ENCODE measurements around the gene NPW. TPM values are rescaled to one million over a fixed set of nuclear protein-coding genes. Genes with fewer than 3 reads are reported as not detected.

The NPW gene
- total and polyA plus RNA-seq, 3 donors from 2014 or later: 3.9 to 8.2 (median 7.3) TPM

- intact Hi-C loops (cut with DNase I; ENCODE audit: low total_unique reads): no loop called here
- no peaks in the 10 kb centered on the region for H3K9me3 ChIP-seq
- no peak for TF ChIP-seq CTCF (IDR thresholded peaks at IDR 0.05)
- no peak for TF ChIP-seq POLR2A (IDR thresholded peaks at IDR 0.05)
- H3K36me3 ChIP-seq (ENCODE audit: low read depth, missing control alignments): no peaks in the 10 kb centered on the region
- no peaks in the 10 kb centered on the region for H3K27me3 ChIP-seq
- H3K4me3 ChIP-seq: peak overlapping the region; percentile 26 to 52
- 1 to 3% methylated on average over 22 to 46 of the region's 50 CpGs for WGBS, 2 donors
- H3K4me1 ChIP-seq: peaks cover 13% of the 10 kb centered on the region
- H3K27ac ChIP-seq: no peak overlapping the region
- no peak for DNase-seq
These were observed 29.0 kb upstream of the NPW start for GRCh38 chr16:1990351-1991134.

GRCh38 chr16:1991135-1991551 is 28.4 kb upstream of the NPW start:
- Histone ChIP-seq H3K4me1 (peaks cover 13% of the 10 kb centered on the region), H3K27ac (no peak overlapping the region), H3K9me3 (no peaks in the 10 kb centered on the region), H3K27me3 (no peaks in the 10 kb centered on the region), H3K4me3 (peak overlapping the region in 1 of 2 donors; percentile 52), H3K36me3 (ENCODE audit: low read depth, missing control alignments) (no peaks in the 10 kb centered on the region)
- no peak for DNase-seq
- intact Hi-C loops (cut with DNase I; ENCODE audit: low total_unique reads): no loop called here
- TF ChIP-seq POLR2A (IDR thresholded peaks at IDR 0.05) (no peak), CTCF (IDR thresholded peaks at IDR 0.05) (no peak)
- WGBS, 2 donors: 6 to 11% methylated on average over 14 to 18 of the region's 18 CpGs

GRCh38 chr16:1991588-1991947 is 28.0 kb upstream of the NPW start:
- Histone ChIP-seq H3K27me3 (no peaks in the 10 kb centered on the region), H3K4me3 (peak overlapping the region; percentile 16 to 46), H3K9me3 (no peaks in the 10 kb centered on the region), H3K4me1 (peaks cover 13% of the 10 kb centered on the region), H3K36me3 (ENCODE audit: low read depth, missing control alignments) (no peaks in the 10 kb centered on the region), H3K27ac (no peak overlapping the region)
- DNase-seq: no peak
- 15 to 16% methylated on average over 14 to 22 of the region's 22 CpGs for whole genome bisulfite sequencing, 2 donors
- intact Hi-C loops (cut with DNase I; ENCODE audit: low total_unique reads): no loop called here
- TF ChIP-seq POLR2A (IDR thresholded peaks at IDR 0.05) (no peak), CTCF (IDR thresholded peaks at IDR 0.05) (no peak)

GRCh38 chr16:1991948-1992703 is 27.5 kb upstream of the NPW start:
- 2 to 3% methylated on average over 9 to 85 of the region's 96 CpGs for WGBS, 2 donors
- TF ChIP-seq CTCF (IDR thresholded peaks at IDR 0.05) (no peak), POLR2A (IDR thresholded peaks at IDR 0.05) (no peak)
- DNase-seq: peak; percentile 95
- intact Hi-C loops (cut with DNase I; ENCODE audit: low total_unique reads): no loop called here
- no peaks in the 10 kb centered on the region for H3K36me3 ChIP-seq (ENCODE audit: low read depth, missing control alignments)
- peaks cover 13% of the 10 kb centered on the region for H3K4me1 ChIP-seq
- H3K27me3 ChIP-seq: no peaks in the 10 kb centered on the region
- peak overlapping the region; percentile 26 to 46 for H3K4me3 ChIP-seq
- no peak overlapping the region for H3K27ac ChIP-seq
- no peaks in the 10 kb centered on the region for H3K9me3 ChIP-seq
